Stimulated activated naive CD8-positive, alpha-beta T cell treated with anti-CD3 and anti-CD28 coated beads, Interleukin-15, Interleukin-2, amounts not matched to agents 100 U/mL and 50 U/mL, for 24 hours (primary cell): ENCODE data around the gene BEGAIN.

ENCODE experiments used
- ATAC-seq: fragments of 150-1000 bp; cut with Tn5 transposase; one replicate; pipeline ENCODE4 v1.10.0; 2021
- DNase-seq: peaks from one replicate; pipeline ENCODE4 v3.0.0; 2021

Gene BEGAIN

GRCh38 chr14:100549834-100550625 is 37.2 kb downstream of the BEGAIN start:
- DNase-seq (no peak), ATAC-seq (no peak)

DNA sequence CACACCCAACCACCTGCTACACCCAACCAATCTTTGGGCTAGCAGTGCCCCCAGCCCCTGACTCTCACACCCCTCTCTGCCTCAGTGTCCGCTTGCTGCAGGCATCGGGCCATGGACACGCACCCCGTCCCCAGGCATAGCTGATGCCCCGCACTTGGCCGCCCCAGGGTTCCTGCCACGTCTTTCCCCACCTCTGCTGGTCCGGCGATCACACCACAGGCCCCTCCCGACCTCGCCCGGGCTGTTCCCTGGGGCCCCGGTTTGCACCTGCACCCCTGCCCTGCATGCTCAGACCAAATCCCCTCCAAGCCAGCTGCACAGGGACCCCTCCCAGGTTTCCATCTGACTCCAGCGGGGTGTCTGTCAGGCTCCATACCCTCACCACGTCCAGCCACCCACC is 38.3 kb downstream of the BEGAIN start:
- no peak for DNase-seq
- no peak for ATAC-seq

DNA sequence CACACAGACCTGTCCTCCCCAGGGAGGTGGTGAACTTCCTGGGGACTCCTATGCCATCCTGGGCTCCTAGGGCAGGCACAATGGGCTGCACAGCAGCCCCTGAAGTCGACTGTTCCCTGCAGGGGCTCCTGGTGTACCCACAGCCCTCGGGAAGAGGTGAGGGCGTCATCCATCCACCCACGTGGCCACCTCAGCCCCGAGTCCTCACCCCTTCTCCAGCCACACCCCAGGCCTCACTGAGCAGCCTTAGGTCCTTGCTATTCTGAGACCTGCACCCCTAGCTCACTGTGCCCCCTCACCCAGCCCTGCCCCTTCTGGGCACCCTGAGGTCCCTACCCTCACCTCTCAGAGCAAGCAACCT is 38.9 kb downstream of the BEGAIN start:
- ATAC-seq: no peak
- no peak for DNase-seq

DNA sequence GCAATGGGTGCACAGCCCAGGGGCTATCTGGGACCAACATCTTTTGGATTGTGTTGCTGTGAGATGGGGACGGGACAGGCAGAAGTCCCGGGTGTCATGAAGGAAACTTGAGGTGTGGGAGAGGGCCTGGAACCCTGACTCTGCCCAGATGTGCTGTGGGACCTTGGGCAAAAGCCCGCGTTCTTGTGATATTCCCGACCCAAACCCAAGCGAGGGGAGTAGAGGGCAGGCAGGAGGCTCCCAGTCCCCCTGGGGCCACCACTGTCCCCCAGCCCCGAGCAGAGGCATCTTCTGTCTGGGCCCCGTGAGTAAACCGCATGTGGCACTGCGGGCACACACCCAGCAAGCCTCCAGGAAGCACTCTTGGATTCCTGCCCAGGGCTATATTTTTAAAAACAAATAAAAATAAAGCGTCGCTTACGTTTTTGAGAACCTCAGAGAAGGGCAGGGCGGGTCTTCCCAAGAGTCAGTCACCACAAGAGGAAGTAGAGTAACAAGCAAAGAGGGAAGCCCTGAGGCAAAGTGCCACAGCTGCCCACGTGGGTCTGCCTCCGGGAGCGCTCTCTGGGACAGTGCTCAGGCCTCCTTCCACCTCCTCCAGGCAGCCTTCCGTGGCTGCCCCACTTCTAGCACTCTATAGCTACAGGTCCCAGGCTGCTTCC is 39.5 kb downstream of the BEGAIN start:
- peak; percentile 16 for ATAC-seq
- peak; percentile 37 for DNase-seq

- no peak for DNase-seq
- peak; percentile 48 for ATAC-seq
Measured at GRCh38 chr14:100546051-100546443, 41.2 kb downstream of the BEGAIN start.

- ATAC-seq: no peak
Measured at GRCh38 chr14:100545359-100545758, 41.9 kb downstream of the BEGAIN start.

DNA sequence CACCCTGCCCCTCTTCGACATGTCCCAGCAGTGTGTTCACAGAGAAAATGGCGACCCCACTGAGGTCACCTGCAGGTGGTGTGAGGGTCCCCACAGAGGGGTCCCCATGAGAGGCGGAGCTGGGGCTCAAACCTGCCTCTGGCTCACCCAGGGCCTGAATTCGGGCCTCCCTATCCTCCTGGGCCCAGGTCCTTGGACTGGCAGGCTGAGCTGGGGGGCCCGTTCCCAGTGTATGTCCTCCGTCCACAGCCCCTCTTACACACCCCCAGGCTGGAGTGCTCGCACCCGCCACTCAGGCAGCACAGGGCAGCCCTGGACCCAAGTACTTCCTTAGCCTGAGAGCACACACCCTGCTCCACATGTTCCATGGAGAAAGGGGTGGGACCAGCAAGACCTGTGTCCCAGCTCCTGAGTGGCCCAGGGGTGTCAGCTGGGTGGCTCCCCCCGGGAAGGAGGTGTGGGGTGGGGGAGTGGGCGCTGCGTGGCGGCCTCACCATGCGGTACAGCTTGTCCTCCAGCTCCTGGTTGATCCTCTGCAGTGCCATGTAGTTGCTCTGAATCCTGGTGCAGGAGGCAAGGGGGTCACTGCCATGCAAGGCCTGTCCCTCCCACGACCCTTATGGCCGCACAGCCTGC is 42.6 kb downstream of the BEGAIN start:
- no peak for ATAC-seq
- DNase-seq: no peak

More at GRCh38 chr14:100545359-100545758, 41.9 kb downstream of the BEGAIN start:
- no peak for DNase-seq

GRCh38 chr14:100543471-100544455 is 43.5 kb downstream of the BEGAIN start:
- ATAC-seq (no peak), DNase-seq (no peak)

- no peak for ATAC-seq
Measured at GRCh38 chr14:100542619-100543205, 44.5 kb downstream of the BEGAIN start.

GRCh38 chr14:100541621-100542560 is 45.3 kb downstream of the BEGAIN start:
- ATAC-seq: no peak
- no peak for DNase-seq

More at GRCh38 chr14:100542619-100543205, 44.5 kb downstream of the BEGAIN start:
- DNase-seq: no peak

DNA sequence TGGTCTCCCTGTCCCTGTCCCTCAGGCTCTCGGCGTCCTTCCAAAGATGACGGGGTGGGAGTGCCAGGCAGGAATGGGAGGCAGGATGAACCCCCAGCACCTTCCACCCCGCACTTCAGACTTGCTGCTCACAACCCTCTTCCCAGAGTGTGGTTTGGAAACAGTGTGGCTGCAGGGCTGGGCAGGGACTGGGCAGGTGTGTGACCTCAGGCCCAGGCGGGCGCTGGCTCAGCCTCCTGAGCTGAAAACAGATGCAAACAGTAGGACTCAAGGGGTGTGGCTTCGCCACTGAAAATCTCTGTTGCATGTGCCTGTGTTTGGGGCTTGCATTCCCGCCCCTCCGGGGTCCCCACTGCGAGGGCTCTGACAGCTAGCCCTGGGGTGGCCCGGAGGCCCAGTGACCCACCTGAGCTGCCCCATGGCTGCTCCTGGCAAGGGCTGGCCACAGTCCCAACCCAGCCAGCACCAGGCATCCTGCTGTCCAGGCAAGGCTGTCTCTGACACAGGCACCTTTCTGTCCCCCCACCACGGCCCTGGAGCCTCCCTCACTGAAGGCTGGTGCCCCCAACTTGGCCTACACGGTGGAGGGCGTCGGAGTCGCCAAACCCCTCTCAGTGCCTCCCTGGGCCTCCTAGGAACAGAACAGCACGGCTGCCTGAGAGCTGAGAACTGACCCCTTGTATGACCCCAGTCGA is 46.1 kb downstream of the BEGAIN start:
- ATAC-seq: no peak
- no peak for DNase-seq

GRCh38 chr14:100540141-100540925 is 46.9 kb downstream of the BEGAIN start:
- DNase-seq: no peak
- ATAC-seq: no peak

DNA sequence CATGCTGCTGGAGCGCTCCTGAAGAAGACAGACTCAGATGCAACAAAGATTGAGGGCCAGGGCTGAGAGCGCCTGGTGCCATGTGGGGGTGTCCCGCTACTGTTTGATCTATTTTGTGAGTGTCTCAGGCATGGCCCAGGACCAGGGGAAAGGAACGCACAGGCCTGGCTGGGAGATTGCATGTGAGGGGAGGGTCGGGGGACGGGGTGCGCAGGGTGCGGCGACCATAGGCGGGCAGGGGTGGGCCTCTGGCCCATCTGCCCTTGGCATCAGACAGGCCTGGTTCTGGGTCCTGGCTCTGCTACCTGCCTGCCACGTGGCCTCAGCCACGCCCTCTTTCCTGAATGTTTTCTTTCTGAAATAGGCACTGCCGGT is 47.5 kb downstream of the BEGAIN start:
- DNase-seq (no peak), ATAC-seq (no peak)

DNA sequence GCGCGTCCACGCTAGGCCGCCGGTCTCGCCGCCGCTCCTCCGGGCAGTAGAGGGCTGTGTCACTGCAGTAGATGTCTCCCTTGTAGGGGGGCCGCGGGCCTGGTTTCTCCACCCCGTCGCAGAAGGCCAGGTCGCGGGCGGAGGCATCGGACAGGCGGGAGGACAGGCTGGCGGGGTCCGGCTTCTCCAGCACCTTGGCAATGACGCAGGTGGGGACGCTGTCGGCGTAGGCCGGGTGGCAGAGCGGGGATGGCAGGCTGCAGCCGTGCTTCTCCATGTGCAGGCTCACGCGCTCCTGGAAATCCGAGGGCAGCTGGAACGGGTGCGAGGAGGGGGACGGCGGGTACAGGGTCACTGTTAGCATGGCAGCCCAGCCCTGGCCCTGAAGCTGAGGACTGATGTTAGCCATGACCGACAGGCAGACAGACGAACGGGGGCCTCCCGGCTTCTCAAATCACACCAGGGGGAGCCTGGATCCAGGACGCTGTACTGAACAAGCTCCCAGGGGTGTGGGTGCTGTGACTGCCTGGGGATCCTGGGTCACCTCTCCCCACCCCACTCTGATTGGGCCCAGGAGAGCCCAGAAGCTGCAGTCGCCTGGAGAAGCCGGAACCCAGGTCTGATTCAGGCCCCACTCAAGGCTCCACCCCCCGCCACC is 48.1 kb downstream of the BEGAIN start:
- DNase-seq (no peak), ATAC-seq (no peak)

DNA sequence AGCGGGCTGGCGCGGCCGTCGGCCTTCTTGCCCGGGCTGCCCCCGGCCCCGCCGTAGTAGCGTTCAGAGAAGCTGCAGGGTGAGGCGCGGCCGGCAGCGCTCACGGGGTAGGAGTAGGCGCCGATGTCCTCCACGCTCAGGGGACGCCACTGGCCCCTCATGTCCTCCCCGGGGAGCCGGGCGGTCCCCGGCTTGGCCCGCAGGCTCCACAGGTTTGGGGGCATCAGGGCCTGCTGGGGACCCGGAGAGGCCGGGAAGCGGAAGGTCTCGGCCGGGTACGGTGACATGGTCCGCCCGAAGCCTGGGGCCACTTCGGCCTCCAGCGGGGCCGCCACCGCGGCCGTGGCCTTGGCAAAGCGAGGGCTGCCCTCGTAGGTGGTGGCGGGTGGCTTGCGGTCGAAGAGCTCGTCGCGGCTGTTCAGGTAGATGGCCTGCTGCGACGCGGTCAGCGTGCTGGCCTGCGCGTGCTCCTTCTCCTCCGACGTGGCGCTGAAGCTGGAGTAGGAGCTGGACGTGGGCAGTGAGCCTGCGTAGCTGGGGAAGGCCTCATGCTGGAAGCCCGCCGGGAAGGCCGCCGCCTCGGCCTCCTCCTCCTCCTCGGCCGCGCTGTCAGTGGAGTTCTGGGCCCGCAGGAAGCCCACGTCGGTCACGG is 48.7 kb downstream of the BEGAIN start:
- peak; percentile 1 for DNase-seq
- no peak for ATAC-seq

DNA sequence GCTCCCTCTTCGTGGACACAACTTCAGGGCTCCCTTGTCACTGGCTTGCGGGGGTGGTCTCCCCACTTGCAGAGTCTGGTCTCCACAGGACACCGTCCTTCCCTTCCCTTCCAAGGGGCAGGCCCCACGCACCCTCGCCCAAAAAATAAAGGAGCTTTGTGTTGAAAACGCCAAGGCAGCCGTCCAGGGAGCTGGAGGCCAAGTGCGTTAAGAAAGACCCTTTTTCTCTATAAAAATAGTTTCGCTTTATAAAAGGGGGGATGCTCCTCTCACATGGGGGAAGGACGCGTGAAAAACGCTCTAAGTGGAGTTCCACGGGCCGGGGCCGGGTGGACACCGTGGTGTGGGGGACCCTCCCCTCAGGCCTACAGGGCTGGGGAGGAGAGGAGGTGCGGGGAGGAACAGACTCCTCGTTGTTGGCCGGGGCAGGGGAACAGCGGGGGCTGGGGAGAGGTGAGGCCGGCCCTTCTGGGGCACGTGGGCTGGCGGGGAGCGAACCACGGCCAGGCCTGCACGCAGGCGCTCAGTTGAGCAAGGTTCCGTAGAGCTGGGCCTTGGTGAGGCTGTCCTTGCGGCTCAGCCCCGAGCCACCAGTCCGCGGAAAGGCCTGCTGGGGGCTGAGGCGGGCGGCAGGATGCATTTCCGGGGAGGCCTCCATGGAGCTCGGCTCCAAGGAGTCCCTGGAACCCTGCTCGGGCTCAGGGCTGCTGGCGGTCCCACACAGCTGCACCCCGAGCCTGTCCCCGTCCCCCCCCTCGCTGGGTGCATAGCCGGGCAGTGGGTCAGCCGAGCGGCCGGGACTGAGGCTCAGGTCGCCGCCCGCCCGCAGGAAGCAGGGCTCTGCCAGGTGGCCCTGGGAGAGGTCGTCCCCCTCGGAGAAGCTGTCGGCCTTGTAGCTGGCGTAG is 49.5 kb downstream of the BEGAIN start:
- DNase-seq: peak; percentile 1

More for the DNA sequence above, 49.5 kb downstream of the BEGAIN start:
- ATAC-seq: no peak
